Stomach (tissue), 9 donors: ENCODE results near the gene LYAR. TPM values are rescaled to one million over a fixed set of nuclear protein-coding genes. Genes with fewer than 3 reads are reported as not detected.
A peak's percentile ranks its signal among the peaks of the same experiment; 100 is the strongest.

Source experiments
- DNase-seq, 2 donors: peaks; one replicate each; pipeline versions ENCODE4 v3.0.0 to v3.0.0-alpha.2; 2013 to 2019
- H3K27ac ChIP-seq, 5 donors: fragments of 200-600 bp in 4 of 5; sonication (generic) in 4 of 5; one replicate each; pipeline ENCODE4 v1.5.1; 2013 to 2019; ENCODE audit warnings: mild to moderate bottlenecking in 1 of 5, moderate library complexity in 1 of 5
- H3K27me3 ChIP-seq, 3 donors: fragments of 200-600 bp; sonication (generic); one replicate each; pipeline ENCODE4 v1.5.1; 2017 to 2019; ENCODE audit warnings: mixed run types in 1 of 3
- H3K36me3 ChIP-seq, 4 donors: fragments of 200-600 bp; sonication (generic); 1 replicate in 3 of 4; 2 replicates in 1 of 4; pipeline ENCODE4 v1.5.1; 2016 to 2019
- H3K4me1 ChIP-seq, 4 donors: fragments of 200-600 bp; sonication (generic); one replicate each; pipeline ENCODE4 v1.5.1; 2016 to 2019
- H3K4me3 ChIP-seq, 4 donors: fragments of 200-600 bp; sonication (generic) in 3 of 4; one replicate each; pipeline ENCODE4 v1.5.1; 2016 to 2019; ENCODE audit warnings: mild to moderate bottlenecking in 1 of 4
- H3K9me3 ChIP-seq, 4 donors: fragments of 200-600 bp; sonication (generic); one replicate each; pipeline ENCODE4 v1.5.1; 2016 to 2019
- EP300 ChIP-seq: sonication (generic); formaldehyde crosslinking; IDR thresholded peaks from one replicate; pipeline ENCODE4 v1.6.1; 2017; ENCODE audit warnings: antibody characterized with exemption
- POLR2A ChIP-seq, 4 donors: fragments of 450-650 bp; IDR thresholded peaks; one replicate each; pipeline ENCODE4 v1.6.1; 2016; ENCODE audit warnings: antibody characterized with exemption in 4 of 4, control low read depth in 2 of 4, mild to moderate bottlenecking in 1 of 4, moderate library complexity in 1 of 4
- POLR2AphosphoS5 ChIP-seq, 3 donors: sonication (generic); formaldehyde crosslinking; IDR thresholded peaks; one replicate each; pipeline ENCODE4 v1.6.1; 2016; ENCODE audit warnings: antibody characterized with exemption in 3 of 3
- WGBS, 5 donors: extraction: QIAGEN DNeasy Blood & Tissue Kit in 3 of 5; methylation state at CpG; one replicate each; pipeline versions ENCODE4 v1.1.5 to v1.1.7; 2013 to 2018; 5-methylcytosine and 5-hydroxymethylcytosine counted together
- intact Hi-C: fragments of 100-400 bp; cut with DNase I; formaldehyde crosslinking; loops from one replicate; pipeline ENCODE4 v1.15.1; 2023; ENCODE audit warnings: low total_unique reads
- polyA plus RNA-seq, 3 donors: library from polyadenylated mRNA; stranded (reverse); fragments of 200-250 nt; gene quantifications; one replicate each; pipeline ENCODE4 v1.2.3, GENCODE V29; 2013
- total RNA-seq, 5 donors: library from RNA; depleted of rRNA; stranded (reverse); fragments of >200 nt; gene quantifications; one replicate each; pipeline versions ENCODE4 v1.1.0 to v1.2.3, GENCODE V29; 2014 to 2016
- TF ChIP-seq, protein P1 (sequence below), 7 experiments: fragments of 450-650 bp in 4 of 7; fragments of 200-600 bp in 3 of 7; sonication (generic) in 3 of 7; IDR thresholded peaks; one replicate each; pipeline ENCODE4 v1.5.1; 2016 to 2019; ENCODE audit warnings: antibody characterized with exemption in 7 of 7, control low read depth in 2 of 7, mild to moderate bottlenecking in 1 of 7
- donor health status: healthy with polysubstance abuse.
- donor health status: Bipolar disorder and iron deficiency.
- donor health status: healthy.

The LYAR gene
- total and polyA plus RNA-seq, 8 donors: 0.87 to 23.8 (median 8.5) TPM

DNA sequence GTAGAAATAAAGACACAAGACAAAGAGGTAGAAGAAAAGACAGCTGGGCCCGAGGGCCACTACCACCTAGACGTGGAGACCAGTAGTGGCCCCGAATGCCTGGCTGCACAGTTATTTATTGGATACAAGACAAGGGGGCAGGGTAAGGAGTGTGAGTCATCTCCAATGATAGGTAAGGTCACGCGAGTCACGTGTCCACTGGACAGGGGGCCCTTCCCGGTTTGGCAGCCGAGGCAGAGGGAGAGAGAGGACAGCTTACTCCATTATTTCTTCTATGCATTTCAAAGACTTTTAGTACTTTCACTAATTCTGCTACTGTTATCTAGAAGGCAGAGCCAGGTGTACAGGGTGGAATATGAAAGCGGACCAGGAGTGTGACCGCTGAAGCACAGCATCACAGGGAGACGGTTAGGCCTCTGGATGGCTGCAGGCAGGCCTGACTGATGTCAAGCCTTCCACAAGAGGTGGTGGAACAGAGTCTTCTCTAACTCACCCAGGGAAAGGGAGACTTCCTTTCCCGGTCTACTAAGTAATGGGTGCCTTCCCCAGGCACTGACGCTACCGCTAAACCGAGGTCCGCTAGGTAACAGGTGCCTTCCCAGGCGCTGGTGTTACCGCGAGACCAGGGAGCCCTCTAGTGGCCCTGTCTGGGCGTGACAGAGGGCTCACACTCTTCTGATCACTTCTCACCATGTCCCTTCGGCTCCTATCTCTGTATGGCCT lies 45.0 kb upstream of the LYAR start:
- Histone ChIP-seq H3K4me3 (no peak overlapping the region), H3K9me3 (no peaks in the 10 kb centered on the region), H3K36me3 (no peaks in the 10 kb centered on the region), H3K27ac (no peak overlapping the region), H3K4me1 (peaks cover 0 to 5% (median 0%) of the 10 kb centered on the region in 4 donors), H3K27me3 (peaks cover 0 to 5% (median 0%) of the 10 kb centered on the region in 3 donors)
- peak; percentile 81 to 83 for DNase-seq
- WGBS, 5 donors: 44 to 49% (median 47%) methylated on average over 21 of the region's 21 CpGs
- intact Hi-C loops: loop anchor here (5.0 kb wide), 1 partner anchor 78 kb away; no protein-coding TSS in a partner anchor
- TF ChIP-seq POLR2A (IDR thresholded peaks at IDR 0.05): no peak
- no peak for TF ChIP-seq POLR2AphosphoS5 (IDR thresholded peaks at IDR 0.05)
- TF ChIP-seq, protein P1, sequence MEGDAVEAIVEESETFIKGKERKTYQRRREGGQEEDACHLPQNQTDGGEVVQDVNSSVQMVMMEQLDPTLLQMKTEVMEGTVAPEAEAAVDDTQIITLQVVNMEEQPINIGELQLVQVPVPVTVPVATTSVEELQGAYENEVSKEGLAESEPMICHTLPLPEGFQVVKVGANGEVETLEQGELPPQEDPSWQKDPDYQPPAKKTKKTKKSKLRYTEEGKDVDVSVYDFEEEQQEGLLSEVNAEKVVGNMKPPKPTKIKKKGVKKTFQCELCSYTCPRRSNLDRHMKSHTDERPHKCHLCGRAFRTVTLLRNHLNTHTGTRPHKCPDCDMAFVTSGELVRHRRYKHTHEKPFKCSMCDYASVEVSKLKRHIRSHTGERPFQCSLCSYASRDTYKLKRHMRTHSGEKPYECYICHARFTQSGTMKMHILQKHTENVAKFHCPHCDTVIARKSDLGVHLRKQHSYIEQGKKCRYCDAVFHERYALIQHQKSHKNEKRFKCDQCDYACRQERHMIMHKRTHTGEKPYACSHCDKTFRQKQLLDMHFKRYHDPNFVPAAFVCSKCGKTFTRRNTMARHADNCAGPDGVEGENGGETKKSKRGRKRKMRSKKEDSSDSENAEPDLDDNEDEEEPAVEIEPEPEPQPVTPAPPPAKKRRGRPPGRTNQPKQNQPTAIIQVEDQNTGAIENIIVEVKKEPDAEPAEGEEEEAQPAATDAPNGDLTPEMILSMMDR (IDR thresholded peaks at IDR 0.05): peak in 5 of 7 experiments; percentile 40 to 80 (median 46)

DNA sequence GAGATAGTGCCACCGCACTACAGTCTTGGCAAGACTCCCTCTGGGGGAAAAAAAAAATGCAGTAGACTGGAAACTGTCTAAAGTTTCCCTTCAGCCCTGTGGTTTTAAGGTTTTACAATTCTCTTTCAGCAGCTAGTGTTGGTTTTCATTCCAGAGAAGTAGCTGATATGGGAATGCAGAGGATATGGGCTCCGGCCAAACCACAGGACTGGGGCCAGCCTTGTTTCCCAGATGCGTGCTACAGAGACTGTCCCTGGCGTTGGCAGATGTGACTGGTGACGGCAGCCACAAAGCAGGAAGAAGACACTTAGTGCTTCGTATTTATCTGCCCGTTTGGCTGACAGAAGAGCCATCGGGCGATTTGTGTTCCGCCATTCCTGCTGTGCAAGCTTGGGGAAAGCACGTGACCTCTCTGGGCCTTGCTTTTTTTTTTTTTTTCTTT lies 43.3 kb upstream of the LYAR start:
- WGBS, 5 donors: 32 to 51% (median 37%) methylated on average over 11 of the region's 11 CpGs
- H3K27me3 ChIP-seq: no peaks in the 10 kb centered on the region

DNA sequence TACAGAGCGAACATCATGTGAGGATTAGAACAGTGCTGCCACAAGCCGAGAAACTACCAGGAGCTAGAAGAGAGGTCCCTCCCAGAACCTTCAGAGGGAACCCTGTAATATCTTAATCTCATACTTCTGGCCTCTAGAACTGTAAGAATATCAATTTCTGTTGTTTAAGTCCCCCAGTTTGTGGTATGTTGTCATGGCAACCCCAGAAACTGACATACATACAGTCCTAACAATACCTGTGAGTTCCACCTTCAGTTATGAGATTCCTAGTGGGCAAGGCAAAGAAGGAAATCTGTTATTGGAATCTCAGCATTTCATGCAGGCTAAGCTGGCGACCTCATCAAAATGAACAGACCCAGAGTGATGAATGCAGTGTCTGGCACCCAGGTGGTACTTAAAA lies 42.6 kb upstream of the LYAR start:
- Histone ChIP-seq H3K27me3 (peaks cover 0 to 5% (median 0%) of the 10 kb centered on the region in 3 donors), H3K27ac (no peak overlapping the region), H3K9me3 (no peaks in the 10 kb centered on the region), H3K36me3 (no peaks in the 10 kb centered on the region), H3K4me1 (peaks cover 0 to 5% (median 0%) of the 10 kb centered on the region in 4 donors), H3K4me3 (no peak overlapping the region)
- intact Hi-C loops: no loop called here
- no peak for DNase-seq
- no peak for TF ChIP-seq EP300
- 83 to 91% (median 87%) methylated on average over 3 of the region's 3 CpGs for WGBS, 5 donors

More for the DNA sequence above, 43.3 kb upstream of the LYAR start:
- Histone ChIP-seq H3K4me1 (peaks cover 0 to 5% (median 0%) of the 10 kb centered on the region in 4 donors), H3K27ac (no peak overlapping the region), H3K36me3 (no peaks in the 10 kb centered on the region), H3K9me3 (no peaks in the 10 kb centered on the region), H3K4me3 (no peak overlapping the region)
- intact Hi-C loops: no loop called here
- peak; percentile 38 to 49 for DNase-seq
- TF ChIP-seq EP300 (no peak), POLR2A (IDR thresholded peaks at IDR 0.05) (no peak), POLR2AphosphoS5 (IDR thresholded peaks at IDR 0.05) (no peak)
- TF ChIP-seq, protein P1 (IDR thresholded peaks at IDR 0.05): no peak

DNA sequence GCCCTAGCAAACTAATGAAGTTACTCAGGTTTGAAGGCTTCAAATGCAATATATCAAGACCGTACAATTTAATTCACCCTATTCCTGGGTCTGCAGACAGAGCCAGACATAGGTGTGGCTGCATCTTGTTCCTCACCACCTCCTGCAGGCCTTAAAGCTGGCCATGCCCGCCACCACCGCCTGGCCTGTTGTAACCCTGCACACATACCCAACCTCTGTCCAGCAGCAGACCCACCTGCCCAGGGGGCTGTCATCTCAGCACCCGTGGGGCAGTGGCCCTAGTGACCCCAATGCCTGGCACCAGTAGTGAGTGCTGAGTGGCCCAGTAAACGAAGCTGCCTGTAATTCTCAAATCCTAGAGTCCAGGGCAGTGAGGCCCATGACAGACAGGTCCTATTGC lies 40.8 kb upstream of the LYAR start:
- Histone ChIP-seq H3K36me3 (no peaks in the 10 kb centered on the region), H3K4me1 (peaks cover 0 to 5% (median 0%) of the 10 kb centered on the region in 4 donors)

More for the DNA sequence above, 40.8 kb upstream of the LYAR start:
- H3K27ac ChIP-seq: no peak overlapping the region
- TF ChIP-seq POLR2AphosphoS5 (IDR thresholded peaks at IDR 0.05) (no peak), POLR2A (IDR thresholded peaks at IDR 0.05) (no peak), EP300 (no peak)
- TF ChIP-seq, protein P1 (IDR thresholded peaks at IDR 0.05): no peak
- intact Hi-C loops: no loop called here
- peaks cover 0 to 6% (median 0%) of the 10 kb centered on the region in 3 donors for H3K27me3 ChIP-seq
- no peak overlapping the region for H3K4me3 ChIP-seq
- no peaks in the 10 kb centered on the region for H3K9me3 ChIP-seq
- no peak for DNase-seq
- 80 to 85% (median 82%) methylated on average over 5 of the region's 5 CpGs for WGBS, 5 donors
